Myocyte (in vitro differentiated cells): ENCODE measurements around the gene CNTNAP2. TPM values are rescaled to one million over a fixed set of nuclear protein-coding genes. Genes with fewer than 3 reads are reported as not detected.
A peak's percentile ranks its signal among the peaks of the same experiment; 100 is the strongest.

ENCODE experiments used
- DNase-seq: peaks from one replicate; pipeline ENCODE4 v3.0.0-alpha.2; 2012; ENCODE audit warnings: low read depth
- total RNA-seq: library from RNA; depleted of rRNA; stranded (reverse); fragments of >200 nt; gene quantifications from 2 replicates; pipeline ENCODE4 v1.2.3, GENCODE V29; 2014

Gene CNTNAP2
- total RNA-seq, 1 donor from 2014 or later, result not detected

- no peak for DNase-seq
These were observed 865.9 kb downstream of the CNTNAP2 start for GRCh38 chr7:146982482-146982881.

GRCh38 chr7:146991596-146991995 lies 875.0 kb downstream of the CNTNAP2 start:
- DNase-seq, result no peak

- DNase-seq, result no peak
These were observed 877.2 kb downstream of the CNTNAP2 start for GRCh38 chr7:146993764-146994163.

- no peak for DNase-seq
These were observed 891.9 kb downstream of the CNTNAP2 start for GRCh38 chr7:147008530-147008929.

DNA sequence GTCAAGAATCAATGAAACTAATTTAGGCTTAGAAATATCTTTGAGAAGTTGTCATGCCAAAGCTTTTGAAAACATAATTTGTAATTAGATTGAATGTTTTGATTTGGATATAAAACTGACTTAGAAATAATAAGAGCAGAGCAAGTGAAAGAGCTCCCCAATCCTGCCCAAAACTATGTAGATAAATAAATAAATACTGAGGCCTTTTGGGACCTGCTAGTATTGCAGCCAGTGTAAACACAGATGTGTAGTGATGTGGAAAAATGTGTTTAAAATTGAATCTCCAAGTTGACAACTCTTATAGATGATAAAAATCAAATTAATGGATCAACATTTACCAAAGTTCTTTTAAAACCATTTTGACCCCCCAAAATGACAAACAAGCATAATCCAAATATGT lies 896.1 kb downstream of the CNTNAP2 start:
- no peak for DNase-seq

- peak; percentile 4 for DNase-seq
These were observed 897.2 kb downstream of the CNTNAP2 start for GRCh38 chr7:147013825-147014224.

DNA sequence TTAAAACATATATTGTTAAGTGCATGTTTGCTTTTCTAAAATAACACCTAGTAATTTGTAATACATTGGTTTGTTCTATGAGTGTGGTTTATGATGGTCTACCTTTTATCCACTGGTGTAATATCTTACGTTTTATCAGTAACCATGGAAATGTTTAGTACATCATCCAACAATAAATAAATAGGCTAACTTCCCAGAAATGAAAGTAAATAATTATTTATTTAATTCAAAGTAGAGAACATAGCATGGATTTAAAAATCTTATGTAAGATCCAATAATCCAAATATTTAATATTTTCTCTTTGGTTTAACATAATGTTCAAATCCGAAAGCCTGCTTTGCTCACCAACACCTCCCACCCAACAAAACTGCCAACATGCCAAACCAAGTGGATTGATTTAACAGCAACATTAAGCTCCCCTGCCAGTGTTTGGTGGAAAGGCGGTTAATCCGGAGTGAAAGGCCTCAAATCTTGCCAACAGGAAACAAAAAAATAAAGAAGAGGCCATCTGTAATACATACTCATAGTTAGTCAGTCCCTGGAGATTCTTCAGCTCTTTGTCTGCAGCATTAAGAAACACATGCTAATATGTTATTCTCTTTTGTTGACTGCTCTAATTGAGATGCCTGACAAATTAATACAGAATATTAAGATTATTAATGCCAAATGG lies 897.8 kb downstream of the CNTNAP2 start:
- DNase-seq, result no peak

GRCh38 chr7:147015999-147016398 lies 899.4 kb downstream of the CNTNAP2 start:
- DNase-seq, result no peak

DNA sequence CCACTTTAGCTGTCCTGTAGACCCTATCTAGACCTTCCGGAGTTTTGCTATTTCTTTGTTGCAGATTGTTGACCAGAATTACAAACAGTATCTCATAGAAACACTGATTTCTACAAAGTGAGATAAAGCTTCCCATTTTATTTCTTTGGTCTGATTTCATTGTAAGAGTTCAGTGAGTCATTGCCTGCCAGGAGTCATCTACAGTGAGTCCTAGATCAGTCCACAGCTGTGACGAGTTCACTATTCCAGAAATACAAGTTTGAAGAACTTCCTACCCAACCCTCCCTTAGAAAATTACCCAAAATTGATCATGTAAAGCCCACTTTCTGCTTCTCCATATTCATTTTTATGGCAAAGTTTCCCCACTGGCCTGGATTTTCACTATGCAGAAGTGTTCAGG lies 905.5 kb downstream of the CNTNAP2 start:
- DNase-seq, result peak; percentile 1

DNA sequence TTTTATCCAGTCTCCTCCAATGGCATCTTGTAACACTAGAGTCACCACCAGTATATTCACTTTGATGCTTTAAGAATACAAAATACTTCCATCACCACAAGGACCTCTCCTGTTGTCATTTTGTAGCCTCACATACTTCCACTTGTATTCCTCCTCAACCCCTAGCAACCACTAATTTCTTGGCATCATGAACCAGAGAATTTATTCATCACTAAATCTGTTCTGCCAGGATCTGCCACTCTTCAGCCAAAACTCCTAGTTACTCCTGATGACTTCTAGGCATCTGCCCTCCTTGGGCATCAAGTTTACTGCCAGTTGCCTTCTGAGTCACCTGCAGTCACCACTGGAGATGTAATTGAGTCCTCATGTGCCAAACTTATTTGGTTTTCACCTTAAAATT lies 906.8 kb downstream of the CNTNAP2 start:
- no peak for DNase-seq

GRCh38 chr7:147029953-147030352 lies 913.4 kb downstream of the CNTNAP2 start:
- no peak for DNase-seq

DNA sequence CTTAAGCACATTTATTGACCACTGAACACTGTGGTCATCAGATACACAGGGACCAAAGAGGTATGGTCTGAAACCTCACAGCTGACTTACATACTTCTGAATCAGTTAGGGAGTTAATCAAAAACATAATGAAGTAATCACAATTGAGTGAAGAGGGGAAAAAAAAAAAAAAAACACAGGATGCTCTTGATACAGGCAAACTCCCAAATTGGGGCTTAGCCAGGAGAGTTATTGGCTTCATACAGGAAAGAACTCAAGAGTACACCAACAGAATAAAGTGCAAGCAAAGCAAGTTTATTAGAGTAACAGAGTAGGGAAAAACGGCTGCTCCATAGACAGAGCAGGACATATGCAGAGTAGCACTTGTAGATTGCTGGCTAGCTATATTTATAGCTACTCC lies 917.0 kb downstream of the CNTNAP2 start:
- no peak for DNase-seq

- no peak for DNase-seq
These were observed 924.8 kb downstream of the CNTNAP2 start for GRCh38 chr7:147041438-147041837.

DNA sequence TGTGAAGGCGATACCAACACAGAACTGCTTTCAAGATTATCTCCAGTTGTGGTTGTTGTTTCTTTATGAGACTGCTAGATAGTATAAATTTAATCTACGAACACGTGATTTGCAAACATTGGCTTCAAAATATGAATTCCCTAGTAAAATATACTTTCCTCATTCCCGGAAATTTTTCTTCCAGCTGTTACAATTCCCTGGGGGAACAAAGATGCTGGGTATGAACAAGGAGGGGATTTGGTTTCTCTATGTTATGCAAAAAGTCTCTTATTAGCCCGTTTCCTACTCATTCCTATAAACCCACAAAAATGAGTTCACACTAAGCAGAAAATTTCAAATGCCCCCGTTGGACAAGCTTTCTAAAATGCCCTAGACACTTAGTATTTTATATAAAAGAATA lies 928.3 kb downstream of the CNTNAP2 start:
- peak; percentile 4 for DNase-seq

GRCh38 chr7:147047696-147048095 lies 931.1 kb downstream of the CNTNAP2 start:
- DNase-seq, result no peak

- no peak for DNase-seq
These were observed 932.3 kb downstream of the CNTNAP2 start for GRCh38 chr7:147048864-147049263.

DNA sequence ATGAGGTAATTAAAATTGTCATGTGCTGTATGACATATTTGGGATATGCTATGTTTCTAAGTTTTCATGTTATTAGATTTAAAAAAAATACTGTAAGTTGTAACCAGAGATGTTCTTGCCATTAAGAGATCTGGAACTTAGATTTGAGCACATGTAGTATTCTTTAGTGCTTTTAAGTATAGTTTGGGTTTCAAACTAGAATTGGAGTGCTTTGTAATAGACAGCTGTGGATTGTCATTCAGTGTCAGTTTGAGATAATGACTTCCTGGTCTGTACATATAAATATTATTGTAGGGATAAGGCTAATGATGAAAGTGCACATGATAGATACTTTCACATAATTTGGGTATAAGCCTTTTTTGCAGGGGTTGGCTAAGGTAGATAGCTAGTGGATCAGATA lies 936.2 kb downstream of the CNTNAP2 start:
- no peak for DNase-seq

DNA sequence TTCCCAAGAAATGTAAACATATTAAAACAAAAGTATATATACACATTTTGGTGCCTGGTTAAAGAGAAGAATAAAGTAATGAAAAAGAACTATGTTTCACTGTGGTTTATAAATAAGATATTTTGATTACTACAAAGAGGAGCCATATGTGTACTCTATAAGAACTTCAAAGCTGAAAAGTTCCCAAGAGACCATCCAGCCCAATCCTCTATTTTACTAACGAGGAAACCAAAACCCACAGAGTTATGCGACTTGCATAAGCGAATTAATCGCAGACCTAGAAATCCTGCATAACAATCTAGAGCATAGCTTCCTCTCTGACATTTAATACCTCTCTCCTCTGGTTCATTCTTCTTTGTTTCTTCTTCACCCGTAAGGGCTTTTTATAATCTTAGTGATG lies 937.1 kb downstream of the CNTNAP2 start:
- no peak for DNase-seq

- no peak for DNase-seq
These were observed 943.5 kb downstream of the CNTNAP2 start for GRCh38 chr7:147060070-147060469.

- DNase-seq, result no peak
These were observed 946.3 kb downstream of the CNTNAP2 start for GRCh38 chr7:147062897-147063296.

GRCh38 chr7:147068842-147069241 lies 952.2 kb downstream of the CNTNAP2 start:
- DNase-seq, result no peak

DNA sequence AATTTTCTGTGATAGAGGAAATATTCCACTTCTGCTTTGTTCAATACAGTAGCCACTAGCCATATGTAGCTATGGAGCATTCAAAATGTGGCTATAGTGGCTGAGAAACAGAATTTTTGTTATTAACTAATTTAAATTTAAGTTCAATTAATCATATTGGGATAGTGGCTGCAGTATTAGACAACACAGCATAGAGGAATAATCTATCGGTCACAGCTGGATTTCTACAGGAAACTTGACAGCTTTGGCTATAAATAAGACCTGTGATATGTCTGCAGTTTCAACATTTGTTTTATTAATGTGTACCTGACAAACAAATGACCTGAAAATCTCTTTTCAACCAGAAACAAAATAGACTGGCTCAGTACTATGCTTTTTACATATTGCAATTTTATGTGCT lies 953.2 kb downstream of the CNTNAP2 start:
- DNase-seq, result no peak

- DNase-seq, result no peak
These were observed 954.3 kb downstream of the CNTNAP2 start for GRCh38 chr7:147070886-147071285.

GRCh38 chr7:147071536-147071935 lies 954.9 kb downstream of the CNTNAP2 start:
- DNase-seq, result no peak
